Natural killer cell (primary cell): ENCODE results near the gene DMRTB1. TPM values are rescaled to one million over a fixed set of nuclear protein-coding genes. Genes with fewer than 3 reads are reported as not detected.

Experiments used
- ATAC-seq, 3 donors: fragments of 150-1000 bp in 2 of 3; fragments of 200-7000 bp in 1 of 3; cut with Tn5 transposase; 1 replicate in 1 of 3; 2 replicates in 2 of 3; pipeline ENCODE4 v1.10.0; 2021; ENCODE audit warnings: mild to moderate bottlenecking in 2 of 3, moderate library complexity in 2 of 3
- DNase-seq, 2 donors: peaks; one replicate each; pipeline versions ENCODE4 v3.0.0 to v3.0.0-alpha.2; 2013 to 2021; ENCODE audit warnings: mixed read lengths in 1 of 2
- H3K27ac ChIP-seq: one replicate; pipeline ENCODE4 v1.5.1; 2013; ENCODE audit warnings: mild to moderate bottlenecking, low read length
- H3K27me3 ChIP-seq: one replicate; pipeline ENCODE4 v1.6.1; 2013; ENCODE audit warnings: low read length; ENCODE audit not compliant: control insufficient read depth, insufficient read depth
- H3K36me3 ChIP-seq: one replicate; pipeline ENCODE4 v1.6.1; 2013; ENCODE audit warnings: low read length; ENCODE audit not compliant: control insufficient read depth, insufficient read depth
- H3K4me1 ChIP-seq: one replicate; pipeline ENCODE4 v1.6.1; 2013; ENCODE audit warnings: low read length; ENCODE audit not compliant: control insufficient read depth, insufficient read depth
- H3K4me3 ChIP-seq: one replicate; pipeline ENCODE4 v1.5.1; 2013; ENCODE audit warnings: low read length
- H3K9me3 ChIP-seq: one replicate; pipeline ENCODE4 v1.6.1; 2013; ENCODE audit warnings: low read length; ENCODE audit not compliant: control insufficient read depth, insufficient read depth
- H3K27ac Mint-ChIP-seq, 2 donors: one replicate each; pipeline ENCODE4 v1.8.0; 2022; ENCODE audit warnings: mild to moderate bottlenecking in 2 of 2, mixed read lengths in 2 of 2, moderate library complexity in 1 of 2
- H3K27me3 Mint-ChIP-seq, 2 donors: one replicate each; pipeline ENCODE4 v1.8.0; 2022; ENCODE audit warnings: low read depth in 2 of 2, mixed read lengths in 2 of 2
- H3K36me3 Mint-ChIP-seq: one replicate; pipeline ENCODE4 v1.8.0; 2022; ENCODE audit warnings: mixed read lengths
- H3K4me1 Mint-ChIP-seq, 2 donors: one replicate each; pipeline ENCODE4 v1.8.0; 2022; ENCODE audit warnings: mixed read lengths in 2 of 2
- H3K4me3 Mint-ChIP-seq: one replicate; pipeline ENCODE4 v1.8.0; 2022; ENCODE audit warnings: mild to moderate bottlenecking, moderate library complexity, mixed read lengths
- H3K9me3 Mint-ChIP-seq, 2 donors: one replicate each; pipeline ENCODE4 v1.8.0; 2022; ENCODE audit warnings: mixed read lengths in 2 of 2
- CTCF ChIP-seq: fragments of 200-600 bp; IDR thresholded peaks from one replicate; pipeline ENCODE4 v1.8.0; 2022; ENCODE audit warnings: antibody characterized with exemption
- WGBS: methylation state at CpG from one replicate; pipeline ENCODE4 v1.1.7; 2013; ENCODE audit warnings: missing lambda C conversion rate; ENCODE audit not compliant: insufficient coverage; 5-methylcytosine and 5-hydroxymethylcytosine counted together
- intact Hi-C: fragments of 100-400 bp; cut with micrococcal nuclease; formaldehyde crosslinking; loops from one replicate; pipeline ENCODE4 v1.14.2; 2022
- total RNA-seq, 4 donors: library from RNA; stranded (reverse); fragments of 120-200 nt in 1 of 4; gene quantifications; one replicate each; pipeline versions ENCODE4 v1.2.3 to v1.2.4, GENCODE V29; 2013 to 2022

DMRTB1 gene
- total RNA-seq, 3 donors from 2014 or later (not counting 1 experiment from before 2014, with no cell fraction given): not detected

- DNase-seq: no peak
- Histone ChIP-seq H3K27me3 (peaks cover 2% of the 10 kb centered on the region), H3K4me1 (peaks cover 18% of the 10 kb centered on the region), H3K4me3 (no peak overlapping the region), H3K9me3 (no peaks in the 10 kb centered on the region), H3K27ac (no peak overlapping the region), H3K36me3 (no peaks in the 10 kb centered on the region)
- ATAC-seq: peak in 1 of 3 donors; percentile 33
- no peak overlapping the region for H3K4me3 Mint-ChIP-seq
- peaks cover 9 to 11% of the 10 kb centered on the region in 2 donors for H3K4me1 Mint-ChIP-seq
- H3K9me3 Mint-ChIP-seq: no peaks in the 10 kb centered on the region
- H3K36me3 Mint-ChIP-seq: no peaks in the 10 kb centered on the region
- no peak overlapping the region for H3K27ac Mint-ChIP-seq
- WGBS: 67% methylated on average over 20 of the region's 20 CpGs
- peaks cover 7 to 8% of the 10 kb centered on the region in 2 donors for H3K27me3 Mint-ChIP-seq
- TF ChIP-seq CTCF: no peak
- intact Hi-C loops: no loop called here
Observed at GRCh38 chr1:53499257-53500203, 40.3 kb downstream of the DMRTB1 start.

GRCh38 chr1:53500204-53501064, 41.2 kb downstream of the DMRTB1 start:
- Histone ChIP-seq H3K27me3 (peaks cover 2% of the 10 kb centered on the region), H3K36me3 (no peaks in the 10 kb centered on the region), H3K4me1 (peaks cover 18% of the 10 kb centered on the region), H3K4me3 (no peak overlapping the region), H3K27ac (no peak overlapping the region), H3K9me3 (no peaks in the 10 kb centered on the region)
- no peak overlapping the region for H3K27ac Mint-ChIP-seq
- intact Hi-C loops: no loop called here
- no peak for TF ChIP-seq CTCF
- no peaks in the 10 kb centered on the region for H3K36me3 Mint-ChIP-seq
- no peak for ATAC-seq
- WGBS: 91% methylated on average over 34 of the region's 34 CpGs
- DNase-seq: no peak
- H3K9me3 Mint-ChIP-seq: no peaks in the 10 kb centered on the region
- no peak overlapping the region for H3K4me3 Mint-ChIP-seq
- H3K4me1 Mint-ChIP-seq: peaks cover 9 to 11% of the 10 kb centered on the region in 2 donors
- peaks cover 4 to 7% of the 10 kb centered on the region in 2 donors for H3K27me3 Mint-ChIP-seq

GRCh38 chr1:53501065-53502005, 42.1 kb downstream of the DMRTB1 start:
- H3K9me3 ChIP-seq: no peaks in the 10 kb centered on the region
- H3K36me3 ChIP-seq: no peaks in the 10 kb centered on the region
- peaks cover 2% of the 10 kb centered on the region for H3K27me3 ChIP-seq
- H3K36me3 Mint-ChIP-seq: no peaks in the 10 kb centered on the region
- peaks cover 9 to 11% of the 10 kb centered on the region in 2 donors for H3K4me1 Mint-ChIP-seq
- ATAC-seq (no peak), DNase-seq (no peak)
- no peak overlapping the region for H3K4me3 Mint-ChIP-seq
- WGBS: 86% methylated on average over 21 of the region's 21 CpGs
- H3K27me3 Mint-ChIP-seq: peaks cover 4 to 7% of the 10 kb centered on the region in 2 donors
- intact Hi-C loops: no loop called here
- H3K4me1 ChIP-seq: peaks cover 18% of the 10 kb centered on the region
- TF ChIP-seq CTCF: no peak
- no peak overlapping the region for H3K27ac ChIP-seq
- H3K4me3 ChIP-seq: no peak overlapping the region
- H3K27ac Mint-ChIP-seq: no peak overlapping the region
- H3K9me3 Mint-ChIP-seq: no peaks in the 10 kb centered on the region
